GM10266 (cell line): Measurements from ENCODE around the gene MNT.
"Not testable (repeated sequence)": the region's sequence is repeated elsewhere in the genome, so short reads cannot be mapped to it uniquely, and the experiment has no call there.

Experiments used
- DNase-seq: peaks from one replicate; pipeline ENCODE4 v3.0.0; 2012; ENCODE audit errors: extremely low spot score
- TF ChIP-seq, protein P1 (sequence below): IDR thresholded peaks from 2 replicates; pipeline ENCODE4 v1.5.1; 2012; ENCODE audit warnings: mild to moderate bottlenecking, low read depth; ENCODE audit not compliant: control insufficient read depth, insufficient read depth; ENCODE audit errors: missing control alignments

Gene MNT, protein sequence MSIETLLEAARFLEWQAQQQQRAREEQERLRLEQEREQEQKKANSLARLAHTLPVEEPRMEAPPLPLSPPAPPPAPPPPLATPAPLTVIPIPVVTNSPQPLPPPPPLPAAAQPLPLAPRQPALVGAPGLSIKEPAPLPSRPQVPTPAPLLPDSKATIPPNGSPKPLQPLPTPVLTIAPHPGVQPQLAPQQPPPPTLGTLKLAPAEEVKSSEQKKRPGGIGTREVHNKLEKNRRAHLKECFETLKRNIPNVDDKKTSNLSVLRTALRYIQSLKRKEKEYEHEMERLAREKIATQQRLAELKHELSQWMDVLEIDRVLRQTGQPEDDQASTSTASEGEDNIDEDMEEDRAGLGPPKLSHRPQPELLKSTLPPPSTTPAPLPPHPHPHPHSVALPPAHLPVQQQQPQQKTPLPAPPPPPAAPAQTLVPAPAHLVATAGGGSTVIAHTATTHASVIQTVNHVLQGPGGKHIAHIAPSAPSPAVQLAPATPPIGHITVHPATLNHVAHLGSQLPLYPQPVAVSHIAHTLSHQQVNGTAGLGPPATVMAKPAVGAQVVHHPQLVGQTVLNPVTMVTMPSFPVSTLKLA

DNA sequence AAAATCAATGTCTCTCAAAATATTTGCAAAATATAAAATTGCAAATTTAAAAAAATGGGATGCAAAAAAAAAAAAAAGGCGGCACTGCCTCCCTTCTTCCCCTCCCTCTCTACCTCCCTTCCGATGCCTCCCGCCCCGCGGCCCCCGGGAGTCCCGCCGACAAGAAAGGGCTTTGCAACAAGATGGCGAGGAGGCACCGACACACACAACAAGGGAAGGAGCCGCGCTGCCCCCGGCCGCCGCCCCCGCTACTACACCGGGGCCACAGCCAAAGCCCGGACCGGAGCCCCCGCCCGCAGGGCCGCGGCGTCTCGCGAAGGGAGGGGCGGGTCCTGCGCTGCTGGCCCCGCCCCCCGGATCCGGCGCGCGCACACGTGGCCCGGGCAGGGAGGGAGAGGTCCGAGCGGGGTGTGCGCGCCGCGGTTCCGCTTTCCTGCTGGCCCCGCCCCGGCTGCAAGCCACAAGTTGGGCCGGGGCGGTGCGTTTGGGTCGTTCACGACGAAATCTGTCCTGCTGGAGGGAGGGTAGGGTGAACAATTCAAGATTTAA, at the start of gene MNT:
TSS of gene MNT (minus strand) at position 184 of the 549 bp plus-strand sequence. CDS start 348 bp downstream, outside the sequence.
- DNase-seq = peak; percentile 98
- TF ChIP-seq, protein P1, sequence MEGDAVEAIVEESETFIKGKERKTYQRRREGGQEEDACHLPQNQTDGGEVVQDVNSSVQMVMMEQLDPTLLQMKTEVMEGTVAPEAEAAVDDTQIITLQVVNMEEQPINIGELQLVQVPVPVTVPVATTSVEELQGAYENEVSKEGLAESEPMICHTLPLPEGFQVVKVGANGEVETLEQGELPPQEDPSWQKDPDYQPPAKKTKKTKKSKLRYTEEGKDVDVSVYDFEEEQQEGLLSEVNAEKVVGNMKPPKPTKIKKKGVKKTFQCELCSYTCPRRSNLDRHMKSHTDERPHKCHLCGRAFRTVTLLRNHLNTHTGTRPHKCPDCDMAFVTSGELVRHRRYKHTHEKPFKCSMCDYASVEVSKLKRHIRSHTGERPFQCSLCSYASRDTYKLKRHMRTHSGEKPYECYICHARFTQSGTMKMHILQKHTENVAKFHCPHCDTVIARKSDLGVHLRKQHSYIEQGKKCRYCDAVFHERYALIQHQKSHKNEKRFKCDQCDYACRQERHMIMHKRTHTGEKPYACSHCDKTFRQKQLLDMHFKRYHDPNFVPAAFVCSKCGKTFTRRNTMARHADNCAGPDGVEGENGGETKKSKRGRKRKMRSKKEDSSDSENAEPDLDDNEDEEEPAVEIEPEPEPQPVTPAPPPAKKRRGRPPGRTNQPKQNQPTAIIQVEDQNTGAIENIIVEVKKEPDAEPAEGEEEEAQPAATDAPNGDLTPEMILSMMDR = no peak

DNA sequence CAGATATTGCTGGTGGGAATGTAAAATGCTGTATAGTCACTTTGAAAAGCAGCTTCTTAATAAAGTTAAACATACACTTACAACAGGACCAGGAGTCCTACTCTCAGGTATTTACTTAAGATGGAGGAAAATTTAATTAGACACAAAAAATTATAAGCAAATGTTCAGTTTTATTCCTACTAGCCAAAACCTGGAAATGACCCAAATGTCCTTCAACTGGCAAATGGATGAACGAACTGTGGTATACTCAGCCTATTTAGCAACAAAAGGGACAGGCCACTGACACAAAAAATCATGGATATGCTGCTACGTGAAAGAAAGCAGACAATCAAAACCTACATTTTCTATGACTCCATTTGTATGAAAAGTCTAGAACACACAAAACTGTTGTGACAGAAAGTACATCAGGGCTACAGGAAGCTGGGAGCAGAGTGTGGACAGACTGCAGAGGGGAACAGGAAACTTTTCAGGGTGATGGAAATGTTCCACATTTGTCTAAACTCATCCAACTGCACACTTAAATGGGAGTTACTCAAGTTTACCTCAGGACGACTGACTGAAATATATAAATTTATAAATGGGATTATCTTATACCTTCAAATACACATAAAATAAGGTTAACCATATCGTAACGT, 49.3 kb upstream of the MNT start:
- no peak for DNase-seq
- TF ChIP-seq, protein P1 = no peak

DNA sequence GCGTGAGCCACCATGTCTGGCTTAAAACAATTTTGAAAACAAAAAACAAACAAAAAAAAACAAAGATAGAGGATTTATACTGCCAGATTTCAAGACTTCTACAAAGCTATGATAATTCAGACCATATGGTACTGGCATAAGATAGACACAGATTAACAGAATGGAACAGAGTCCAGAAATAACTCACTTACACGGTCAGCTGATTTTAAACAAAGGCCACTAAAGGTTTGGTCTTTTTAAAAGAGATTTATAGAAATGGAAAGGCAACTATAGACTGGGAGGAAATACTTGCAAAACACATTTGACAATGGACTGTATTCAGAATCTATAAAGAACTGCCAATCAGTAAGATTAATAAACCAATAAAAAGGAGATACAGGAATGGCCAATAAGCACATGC, 48.6 kb upstream of the MNT start:
- TF ChIP-seq, protein P1 = no peak
- no peak for DNase-seq

DNA sequence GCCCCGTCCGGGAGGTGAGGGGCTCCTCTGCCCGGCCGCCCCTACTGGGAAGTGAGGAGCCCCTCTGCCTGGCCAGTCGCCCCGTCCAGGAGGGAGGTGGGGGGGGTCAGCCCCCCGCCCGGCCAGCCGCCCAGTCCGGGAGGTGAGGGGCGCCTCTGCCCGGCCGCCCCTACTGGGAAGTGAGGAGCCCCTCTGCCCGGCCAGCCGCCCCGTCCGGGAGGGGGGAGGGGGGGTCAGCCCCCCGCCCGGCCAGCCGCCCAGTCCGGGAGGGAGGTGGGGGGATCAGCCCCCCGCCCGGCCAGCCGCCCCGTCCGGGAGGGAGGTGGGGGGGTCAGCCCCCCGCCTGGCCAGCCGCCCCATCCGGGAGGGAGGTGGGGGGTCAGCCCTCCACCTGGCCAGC, 46.6 kb upstream of the MNT start:
- DNase-seq = not testable (repeated sequence)

DNA sequence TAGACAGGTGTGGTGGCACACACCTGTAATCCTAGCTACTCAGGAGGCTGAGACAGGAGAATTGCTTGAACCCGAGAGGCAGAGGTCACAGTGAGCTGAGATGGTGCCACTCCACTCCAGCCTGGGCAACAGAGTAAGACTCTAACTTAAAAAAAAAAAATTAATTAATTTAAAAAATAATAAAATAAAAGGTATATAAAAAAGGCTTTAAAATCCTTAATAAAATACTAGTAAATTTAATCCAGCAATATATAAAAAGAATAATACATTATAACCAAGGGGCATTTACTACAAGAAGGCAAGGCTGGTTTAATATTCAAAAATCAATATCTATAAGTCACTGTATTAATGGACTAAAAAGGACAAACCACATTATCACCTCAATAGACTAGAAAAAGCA, 44.8 kb upstream of the MNT start:
- TF ChIP-seq, protein P1 = no peak
- DNase-seq = no peak

DNA sequence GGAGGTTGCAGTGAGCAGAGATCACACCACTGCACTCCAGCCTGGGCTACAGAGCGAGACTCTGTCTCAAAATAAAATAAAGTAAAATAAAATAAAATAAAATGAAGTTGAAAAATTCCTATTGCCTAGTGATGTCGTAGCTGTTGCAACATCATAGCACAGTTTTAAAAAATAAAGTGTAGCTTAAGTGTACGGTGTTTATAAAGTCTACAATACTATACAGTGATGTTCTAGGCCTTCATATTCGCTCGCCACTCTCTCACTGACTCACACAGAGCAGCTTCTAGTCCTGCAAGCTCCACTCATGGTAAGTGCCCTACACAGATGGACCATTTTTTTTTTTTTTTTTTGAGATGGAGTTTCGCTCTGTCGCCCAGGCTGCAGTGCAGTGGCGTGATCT, 43.5 kb upstream of the MNT start:
- DNase-seq = no peak
- TF ChIP-seq, protein P1 = no peak

DNA sequence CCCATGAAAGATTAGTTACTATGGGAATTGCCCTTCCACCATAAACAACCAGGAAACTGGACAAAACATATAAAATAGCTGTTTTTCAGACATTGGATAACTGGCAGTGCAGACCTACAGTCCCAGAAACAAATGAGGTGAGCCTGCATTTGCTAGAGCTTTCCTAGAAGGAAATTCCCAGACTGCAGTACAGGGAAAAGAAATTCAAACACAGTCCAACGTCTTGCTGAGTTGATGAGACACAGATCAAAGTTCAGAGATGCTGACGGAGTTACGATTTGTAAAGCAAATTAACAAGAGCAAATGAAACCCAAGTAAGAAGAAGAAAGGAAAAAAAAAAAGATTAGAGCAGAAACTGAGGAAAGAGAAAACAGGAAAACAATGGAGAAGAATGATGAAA, 41.3 kb upstream of the MNT start:
- no peak for DNase-seq
- TF ChIP-seq, protein P1 = no peak
